ENCODE measurements around the gene PHACTR2. TPM values are rescaled to one million over a fixed set of nuclear protein-coding genes. Genes with fewer than 3 reads are reported as not detected.
"Not testable (repeated sequence)": the region's sequence is repeated elsewhere in the genome, so short reads cannot be mapped to it uniquely, and the experiment has no call there.

PHACTR2 gene
- 100 to 1,000 TPM; 102 to 121 TPM for total RNA-seq
- 18.3 TPM for polyA plus RNA-seq (ENCODE audit: insufficient read depth, low read depth, low replicate concordance)
- long read RNA-seq, donor 1, full-length matches to known transcripts, result 13 of 13 reads
- long read RNA-seq, donor 1, partial matches to known transcripts, result 0 of 13 reads
- long read RNA-seq, donor 1, other reads (novel, unspliced or antisense), result 0 of 13 reads
- long read RNA-seq, donor 2, full-length matches to known transcripts, result 9 of 9 reads
- long read RNA-seq, donor 2, partial matches to known transcripts, result 0 of 9 reads
- long read RNA-seq, donor 2, other reads (novel, unspliced or antisense), result 0 of 9 reads

DNA sequence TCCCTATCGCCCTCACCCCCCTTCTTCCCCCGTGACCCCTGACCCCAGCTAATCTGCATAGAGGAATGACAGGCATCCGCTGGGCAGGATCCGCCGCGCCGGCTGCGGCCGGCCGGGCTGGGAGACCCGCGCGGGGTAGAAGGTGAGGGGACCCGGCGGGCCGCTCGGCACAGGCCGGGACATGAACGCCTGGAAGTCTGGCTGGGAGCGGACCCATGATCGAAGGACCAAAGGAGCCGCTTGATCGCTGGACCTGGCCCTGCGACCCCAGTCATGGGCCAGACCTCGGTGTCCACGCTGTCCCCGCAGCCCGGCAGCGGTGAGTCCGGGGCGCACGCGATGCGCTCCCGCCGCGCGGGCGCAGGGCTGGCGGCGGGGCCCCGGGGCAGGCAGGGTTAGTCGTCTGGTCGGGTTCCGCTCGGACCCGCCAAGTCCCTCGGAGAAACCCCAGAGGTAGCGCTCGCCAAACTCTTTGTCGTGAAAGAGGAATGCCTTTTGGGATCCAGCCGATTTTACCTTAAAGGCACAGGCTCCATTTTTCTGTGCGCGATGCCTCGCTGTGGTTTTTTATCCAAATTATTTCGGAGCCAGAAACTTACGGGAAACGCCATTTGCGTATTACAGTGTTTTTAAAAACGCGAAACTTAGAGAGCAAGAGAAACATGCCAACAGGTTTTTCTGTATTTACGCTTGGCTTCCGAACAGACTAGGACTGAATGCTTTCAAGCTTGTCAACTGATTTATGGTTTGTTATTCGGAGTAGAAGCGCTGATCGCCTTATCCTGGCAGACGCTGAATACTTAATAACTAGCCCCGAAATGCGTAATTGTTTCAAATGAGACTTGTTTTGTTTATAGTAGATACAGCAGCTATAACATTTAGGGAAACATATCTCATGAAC, at the start of gene PHACTR2:
TSS of gene PHACTR2 (plus strand) at position 75 of the 901 bp plus-strand sequence. CDS start at position 274, 199 bp downstream.
- no peaks in the 10 kb centered on the region for H3K36me3 ChIP-seq (ENCODE audit: low read depth, missing control alignments)
- peak within 1 kb of the TSS; percentile 92 to 96 for H3K27ac ChIP-seq
- DNase-seq, result peak; percentile 85
- peak within 1 kb of the TSS; percentile 81 to 84 for H3K4me3 ChIP-seq
- H3K27me3 ChIP-seq, result no peaks in the 10 kb centered on the region
- intact Hi-C loops (cut with DNase I; ENCODE audit: low total_unique reads), result no loop called here
- H3K4me1 ChIP-seq, result peaks cover 34% of the 10 kb centered on the region
- WGBS, 2 donors, result 0% methylated on average over 21 to 69 of the region's 69 CpGs
- TF ChIP-seq, protein P1, sequence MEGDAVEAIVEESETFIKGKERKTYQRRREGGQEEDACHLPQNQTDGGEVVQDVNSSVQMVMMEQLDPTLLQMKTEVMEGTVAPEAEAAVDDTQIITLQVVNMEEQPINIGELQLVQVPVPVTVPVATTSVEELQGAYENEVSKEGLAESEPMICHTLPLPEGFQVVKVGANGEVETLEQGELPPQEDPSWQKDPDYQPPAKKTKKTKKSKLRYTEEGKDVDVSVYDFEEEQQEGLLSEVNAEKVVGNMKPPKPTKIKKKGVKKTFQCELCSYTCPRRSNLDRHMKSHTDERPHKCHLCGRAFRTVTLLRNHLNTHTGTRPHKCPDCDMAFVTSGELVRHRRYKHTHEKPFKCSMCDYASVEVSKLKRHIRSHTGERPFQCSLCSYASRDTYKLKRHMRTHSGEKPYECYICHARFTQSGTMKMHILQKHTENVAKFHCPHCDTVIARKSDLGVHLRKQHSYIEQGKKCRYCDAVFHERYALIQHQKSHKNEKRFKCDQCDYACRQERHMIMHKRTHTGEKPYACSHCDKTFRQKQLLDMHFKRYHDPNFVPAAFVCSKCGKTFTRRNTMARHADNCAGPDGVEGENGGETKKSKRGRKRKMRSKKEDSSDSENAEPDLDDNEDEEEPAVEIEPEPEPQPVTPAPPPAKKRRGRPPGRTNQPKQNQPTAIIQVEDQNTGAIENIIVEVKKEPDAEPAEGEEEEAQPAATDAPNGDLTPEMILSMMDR (IDR thresholded peaks at IDR 0.05), result no peak
- TF ChIP-seq POLR2A (IDR thresholded peaks at IDR 0.05), result no peak
- no peaks in the 10 kb centered on the region for H3K9me3 ChIP-seq

GRCh38 chr6:143629104-143630080, 48.4 kb upstream of the PHACTR2 start:
- Histone ChIP-seq H3K36me3 (ENCODE audit: low read depth, missing control alignments) (no peaks in the 10 kb centered on the region), H3K9me3 (no peaks in the 10 kb centered on the region), H3K27ac (no peak overlapping the region), H3K4me3 (no peak overlapping the region), H3K4me1 (no peaks in the 10 kb centered on the region), H3K27me3 (no peaks in the 10 kb centered on the region)
- WGBS, 2 donors, result 61 to 68% methylated on average over 12 of the region's 12 CpGs
- intact Hi-C loops (cut with DNase I; ENCODE audit: low total_unique reads), result no loop called here
- no peak for TF ChIP-seq POLR2A (IDR thresholded peaks at IDR 0.05)
- TF ChIP-seq, protein P1 (IDR thresholded peaks at IDR 0.05), result no peak
- DNase-seq, result no peak

- DNase-seq; H3K9me3 ChIP-seq; intact Hi-C loops (cut with DNase I; ENCODE audit: low total_unique reads); H3K27me3 ChIP-seq; H3K36me3 ChIP-seq (ENCODE audit: low read depth, missing control alignments); H3K27ac ChIP-seq; H3K4me1 ChIP-seq; H3K4me3 ChIP-seq: not testable (repeated sequence)
- 58 to 70% methylated on average over 4 of the region's 4 CpGs for WGBS, 2 donors
These were observed 46.6 kb upstream of the PHACTR2 start for GRCh38 chr6:143631196-143631595.

GRCh38 chr6:143632894-143633293, 44.9 kb upstream of the PHACTR2 start:
- Histone ChIP-seq H3K4me1 (peaks cover 8% of the 10 kb centered on the region), H3K4me3 (no peak overlapping the region), H3K27me3 (no peaks in the 10 kb centered on the region), H3K9me3 (no peaks in the 10 kb centered on the region), H3K27ac (no peak overlapping the region), H3K36me3 (ENCODE audit: low read depth, missing control alignments) (no peaks in the 10 kb centered on the region)
- TF ChIP-seq, protein P1 (IDR thresholded peaks at IDR 0.05), result no peak
- no peak for TF ChIP-seq POLR2A (IDR thresholded peaks at IDR 0.05)
- no peak for DNase-seq
- WGBS, 2 donors, result 95% methylated on average over 4 of the region's 4 CpGs
- intact Hi-C loops (cut with DNase I; ENCODE audit: low total_unique reads), result no loop called here

Data from testis (tissue), 5 donors.